AG20443 (cell line): ENCODE measurements around the gene BABAM1.
"Not testable (repeated sequence)": the region's sequence is repeated elsewhere in the genome, so short reads cannot be mapped to it uniquely, and the experiment has no call there.

Experiments
- DNase-seq: peaks from one replicate; pipeline ENCODE4 v3.0.0; 2012; ENCODE audit warnings: low spot score, mixed read lengths

The BABAM1 gene

GRCh38 chr19:17275441-17276175 lies 8.4 kb downstream of the BABAM1 start:
- DNase-seq, result no peak

GRCh38 chr19:17279436-17279835 lies 12.2 kb downstream of the BABAM1 start:
- DNase-seq, result no peak

- DNase-seq, result peak; percentile 59
These were observed 14.4 kb downstream of the BABAM1 start, which contains the start of gene ANKLE1 for GRCh38 chr19:17281391-17282304. TSS of gene ANKLE1 (plus strand) at chr19:17281901. CDS start at chr19:17281921, 20 bp downstream.

- DNase-seq, result peak; percentile 92
These were observed 15.4 kb downstream of the BABAM1 start for GRCh38 chr19:17282488-17283125.

GRCh38 chr19:17283504-17283996 lies 16.3 kb downstream of the BABAM1 start:
- DNase-seq, result no peak

GRCh38 chr19:17285415-17286135 lies 18.3 kb downstream of the BABAM1 start:
- no peak for DNase-seq

GRCh38 chr19:17286263-17286662 lies 19.0 kb downstream of the BABAM1 start:
- no peak for DNase-seq

- no peak for DNase-seq
These were observed 19.5 kb downstream of the BABAM1 start for GRCh38 chr19:17286752-17287151.

- DNase-seq, result peak; percentile 95
These were observed 22.2 kb downstream of the BABAM1 start for GRCh38 chr19:17289489-17289888.

- peak; percentile 95 for DNase-seq
These were observed 25.2 kb downstream of the BABAM1 start for GRCh38 chr19:17292301-17293074.

GRCh38 chr19:17293605-17294004 lies 26.4 kb downstream of the BABAM1 start:
- DNase-seq, result no peak

- DNase-seq, result peak; percentile 62
These were observed 27.0 kb downstream of the BABAM1 start for GRCh38 chr19:17294051-17294891.

GRCh38 chr19:17295551-17295950 lies 28.3 kb downstream of the BABAM1 start:
- not testable (repeated sequence) for DNase-seq

- DNase-seq, result no peak
These were observed 29.0 kb downstream of the BABAM1 start for GRCh38 chr19:17296273-17296672.

- no peak for DNase-seq
These were observed 29.7 kb downstream of the BABAM1 start for GRCh38 chr19:17296976-17297375.

- DNase-seq, result no peak
These were observed 33.9 kb downstream of the BABAM1 start for GRCh38 chr19:17300992-17301619.

- DNase-seq, result no peak
These were observed 35.3 kb downstream of the BABAM1 start for GRCh38 chr19:17302391-17303166.

GRCh38 chr19:17303167-17303939 lies 36.1 kb downstream of the BABAM1 start, which contains the start of gene ABHD8:
TSS of gene ABHD8 (minus strand) at chr19:17303425. CDS start at chr19:17301616, 1,809 bp downstream.
- DNase-seq, result peak; percentile 95
